ENCODE measurements around the gene NAV2.

- TF ChIP-seq CTCF (IDR thresholded peaks at IDR 0.05), result no peak
- TF ChIP-seq POLR2AphosphoS5 (IDR thresholded peaks at IDR 0.05), result no peak
These were observed 249.6 kb downstream of the NAV2 start for GRCh38 chr11:19962053-19962800.

All from transverse colon (tissue), 4 donors.